Activated B cell treated with CpG ODN at 0.5 μM for 24 hours (primary cell): Measurements from ENCODE around the gene TMEM217. TPM values are rescaled to one million over a fixed set of nuclear protein-coding genes. Genes with fewer than 3 reads are reported as not detected.

Source experiments
- ATAC-seq: fragments of 200-7000 bp; cut with Tn5 transposase; one replicate; pipeline ENCODE4 v1.10.0; 2021; ENCODE audit warnings: low read depth, mild to moderate bottlenecking, moderate library complexity
- CTCF ChIA-PET: fragments of 350-600 bp; sonication (Branson Sonifier 250); formaldehyde crosslinking; loops from one replicate; lab custom pipeline; 2021; ENCODE audit warnings: antibody characterized with exemption; lab: Charles Lee
- POLR2A ChIA-PET: fragments of 350-600 bp; sonication (Branson Sonifier 250); formaldehyde crosslinking; loops from one replicate; lab custom pipeline; 2021; ENCODE audit warnings: antibody characterized with exemption; lab: Charles Lee
- DNase-seq: peaks from one replicate; pipeline ENCODE4 v3.0.0; 2022
- H3K27ac Mint-ChIP-seq: one replicate; pipeline ENCODE4 v1.8.0; 2020; ENCODE audit warnings: mixed read lengths
- H3K27me3 Mint-ChIP-seq: one replicate; pipeline ENCODE4 v1.8.0; 2021; ENCODE audit warnings: mixed read lengths
- H3K36me3 Mint-ChIP-seq: one replicate; pipeline ENCODE4 v1.8.0; 2021; ENCODE audit warnings: low read depth, mixed read lengths
- H3K4me1 Mint-ChIP-seq: one replicate; pipeline ENCODE4 v1.8.0; 2021; ENCODE audit warnings: mixed read lengths
- H3K4me3 Mint-ChIP-seq: one replicate; pipeline ENCODE4 v1.8.0; 2020; ENCODE audit warnings: mild to moderate bottlenecking, mixed read lengths
- H3K9me3 Mint-ChIP-seq: one replicate; pipeline ENCODE4 v1.8.0; 2020; ENCODE audit warnings: mixed read lengths
- CTCF ChIP-seq: fragments of 200-600 bp; IDR thresholded peaks from one replicate; pipeline ENCODE4 v1.8.0; 2022; ENCODE audit warnings: antibody characterized with exemption, mild to moderate bottlenecking
- intact Hi-C: fragments of 100-400 bp; cut with micrococcal nuclease; formaldehyde crosslinking; loops from one replicate; pipeline ENCODE4 v1.15.1; 2024
- total RNA-seq: library from RNA; stranded (reverse); gene quantifications from 2 replicates; pipeline ENCODE4 v1.2.3, GENCODE V29; 2022

TMEM217 gene
- total RNA-seq, 1 donor from 2014 or later = 1.0 TPM

- ChIA-PET CTCF (interaction anchor here (0.9 to 10.9 kb wide), 4 partner anchors 72 to 149 kb away, joined by 3 to 289 read pairs (median 78); no protein-coding TSS in a partner anchor), POLR2A (interaction anchor here (0.6 to 13.8 kb wide), 26 partner anchors 14 to 726 kb away, joined by 3 to 956 read pairs (median 6); partner anchors contain the start of genes FGD2, MTCH1, PPIL1 and TBC1D22B)
- ATAC-seq (no peak), DNase-seq (no peak)
- intact Hi-C loops = loop anchor here (1.0 kb wide), 4 partner anchors 8 to 67 kb away; no protein-coding TSS in a partner anchor
- Mint-ChIP-seq H3K27ac (peak overlapping the region; percentile 96), H3K4me3 (peak overlapping the region; percentile 95), H3K27me3 (no peaks in the 10 kb centered on the region), H3K9me3 (no peaks in the 10 kb centered on the region), H3K36me3 (peaks cover 32% of the 10 kb centered on the region), H3K4me1 (peaks cover 42% of the 10 kb centered on the region)
- TF ChIP-seq CTCF = no peak
These were observed 89.0 kb downstream of the TMEM217 start for GRCh38 chr6:37168811-37169495.

- Mint-ChIP-seq H3K27ac (peak overlapping the region; percentile 96), H3K36me3 (peaks cover 25% of the 10 kb centered on the region), H3K4me1 (peaks cover 36% of the 10 kb centered on the region), H3K4me3 (peak overlapping the region; percentile 95), H3K9me3 (no peaks in the 10 kb centered on the region), H3K27me3 (no peaks in the 10 kb centered on the region)
- POLR2A ChIA-PET = interaction anchor here (0.6 to 13.8 kb wide), 12 partner anchors 13 to 162 kb away, joined by 3 to 956 read pairs (median 30); partner anchors contain the start of gene FGD2
- TF ChIP-seq CTCF = no peak
- no peak for DNase-seq
- CTCF ChIA-PET = interaction anchor here (10.9 kb wide), 1 partner anchor 118 kb away, joined by 289 read pairs; no protein-coding TSS in a partner anchor
- ATAC-seq = no peak
- intact Hi-C loops = no loop called here
These were observed 89.7 kb downstream of the TMEM217 start for GRCh38 chr6:37168163-37168758.

GRCh38 chr6:37162740-37163139, 95.2 kb downstream of the TMEM217 start:
- ATAC-seq = no peak
- Mint-ChIP-seq H3K27me3 (no peaks in the 10 kb centered on the region), H3K4me1 (peaks cover 28% of the 10 kb centered on the region), H3K9me3 (no peaks in the 10 kb centered on the region), H3K4me3 (no peak overlapping the region), H3K36me3 (no peaks in the 10 kb centered on the region), H3K27ac (no peak overlapping the region)
- ChIA-PET CTCF (no interaction called here), POLR2A (interaction anchor here (0.6 to 15.3 kb wide), 3 partner anchors 9 to 113 kb away, joined by 3 to 443 read pairs (median 57); partner anchors contain the start of gene PIM1)
- no peak for TF ChIP-seq CTCF
- DNase-seq = no peak
- intact Hi-C loops = no loop called here

Other genes starting within 250 kb of the TMEM217 start
- gene PIM1, start 88.0 kb downstream of the TMEM217 start, total RNA-seq = 272 and 283 TPM in 2 replicates
- 10.7 and 11.1 TPM in 2 replicates for gene TBC1D22B, start 372 bp downstream of the TMEM217 start, total RNA-seq
- gene RNF8, start 95.8 kb upstream of the TMEM217 start, total RNA-seq = 18.7 and 18.8 TPM in 2 replicates
- 59.0 and 65.7 TPM in 2 replicates for gene CMTR1, start 175.1 kb upstream of the TMEM217 start, total RNA-seq
- gene CCDC167, start 241.7 kb upstream of the TMEM217 start, total RNA-seq = 18.4 and 25.9 TPM in 2 replicates